Duodenal mucosa (tissue), 2 donors: Measurements from ENCODE around the gene ZNF687.

Source experiments
- H3K27ac ChIP-seq: one replicate; pipeline ENCODE4 v1.7.0; 2013; ENCODE audit warnings: low read depth, low read length
- H3K27me3 ChIP-seq, 2 donors: one replicate each; pipeline ENCODE4 v1.7.0; 2013; ENCODE audit warnings: low read length in 2 of 2, control low read depth in 1 of 2; ENCODE audit not compliant: insufficient read depth in 2 of 2, control insufficient read depth in 1 of 2
- H3K36me3 ChIP-seq, 2 donors: one replicate each; pipeline ENCODE4 v1.7.0; 2013; ENCODE audit warnings: low read length in 2 of 2, control low read depth in 1 of 2; ENCODE audit not compliant: insufficient read depth in 2 of 2, control insufficient read depth in 1 of 2
- H3K4me1 ChIP-seq, 2 donors: one replicate each; pipeline ENCODE4 v1.7.0; 2013; ENCODE audit warnings: low read length in 2 of 2, control low read depth in 1 of 2; ENCODE audit not compliant: insufficient read depth in 2 of 2, control insufficient read depth in 1 of 2
- H3K4me3 ChIP-seq, 2 donors: one replicate each; pipeline ENCODE4 v1.7.0; 2013; ENCODE audit warnings: low read length in 2 of 2, low read depth in 1 of 2
- H3K9ac ChIP-seq, 2 donors: one replicate each; pipeline ENCODE4 v1.7.0; 2013; ENCODE audit warnings: low read length in 2 of 2, low read depth in 1 of 2
- H3K9me3 ChIP-seq, 2 donors: one replicate each; pipeline ENCODE4 v1.7.0; 2013; ENCODE audit warnings: low read length in 2 of 2, control low read depth in 1 of 2; ENCODE audit not compliant: control insufficient read depth in 1 of 2

The ZNF687 gene

DNA sequence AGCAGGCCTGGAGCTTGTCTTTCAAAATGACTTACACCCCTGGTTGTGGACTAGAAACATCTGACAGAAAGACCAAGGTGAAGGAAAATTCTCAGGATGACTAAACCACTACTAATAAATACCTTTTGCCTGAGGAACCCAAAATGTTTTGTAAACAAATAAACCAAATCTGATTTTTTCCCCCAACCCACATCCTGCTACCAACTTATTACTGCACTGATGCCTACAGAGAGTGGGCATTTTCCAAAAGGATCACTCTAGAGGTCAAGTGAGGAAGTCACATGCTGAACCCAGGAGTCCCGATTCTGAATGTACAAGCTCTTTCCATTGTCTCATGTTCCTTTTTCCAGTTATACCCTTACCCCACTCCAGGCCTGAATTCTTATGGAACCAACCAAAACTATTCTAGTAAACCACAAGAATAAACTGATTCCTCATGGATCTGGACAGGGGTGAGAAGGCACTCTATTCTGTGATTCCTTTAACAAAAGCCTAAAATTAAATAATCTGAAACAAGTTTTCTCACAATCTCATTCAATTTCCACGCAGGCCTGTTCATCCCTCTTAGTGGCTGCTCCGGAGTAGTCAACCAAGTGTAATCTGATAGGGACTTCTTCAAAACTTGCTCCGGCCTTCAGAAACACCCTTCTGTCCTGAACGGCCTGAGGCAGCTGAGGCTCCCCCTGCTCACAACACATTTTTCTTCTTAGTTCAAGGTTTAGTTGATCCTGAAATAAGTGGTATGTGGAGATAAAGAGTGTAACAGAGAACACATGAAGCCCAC, 43.7 kb downstream of the ZNF687 start:
- peak overlapping the region; percentile 76 to 85 for H3K4me3 ChIP-seq
- H3K4me1 ChIP-seq: peaks cover 15 to 25% of the 10 kb centered on the region in 2 donors
- peak overlapping the region; percentile 67 to 92 for H3K9ac ChIP-seq
- no peaks in the 10 kb centered on the region for H3K27me3 ChIP-seq
- H3K27ac ChIP-seq: no peak overlapping the region
- H3K36me3 ChIP-seq: peaks cover 10 to 25% of the 10 kb centered on the region in 2 donors
- no peaks in the 10 kb centered on the region for H3K9me3 ChIP-seq

GRCh38 chr1:151326619-151327222, 44.6 kb downstream of the ZNF687 start:
- Histone ChIP-seq H3K9ac (peak overlapping the region; percentile 67 to 92), H3K27ac (peak overlapping the region; percentile 69), H3K4me1 (peaks cover 15 to 25% of the 10 kb centered on the region in 2 donors), H3K36me3 (peaks cover 10 to 22% of the 10 kb centered on the region in 2 donors), H3K27me3 (no peaks in the 10 kb centered on the region), H3K9me3 (no peaks in the 10 kb centered on the region), H3K4me3 (peak overlapping the region; percentile 76 to 85)

DNA sequence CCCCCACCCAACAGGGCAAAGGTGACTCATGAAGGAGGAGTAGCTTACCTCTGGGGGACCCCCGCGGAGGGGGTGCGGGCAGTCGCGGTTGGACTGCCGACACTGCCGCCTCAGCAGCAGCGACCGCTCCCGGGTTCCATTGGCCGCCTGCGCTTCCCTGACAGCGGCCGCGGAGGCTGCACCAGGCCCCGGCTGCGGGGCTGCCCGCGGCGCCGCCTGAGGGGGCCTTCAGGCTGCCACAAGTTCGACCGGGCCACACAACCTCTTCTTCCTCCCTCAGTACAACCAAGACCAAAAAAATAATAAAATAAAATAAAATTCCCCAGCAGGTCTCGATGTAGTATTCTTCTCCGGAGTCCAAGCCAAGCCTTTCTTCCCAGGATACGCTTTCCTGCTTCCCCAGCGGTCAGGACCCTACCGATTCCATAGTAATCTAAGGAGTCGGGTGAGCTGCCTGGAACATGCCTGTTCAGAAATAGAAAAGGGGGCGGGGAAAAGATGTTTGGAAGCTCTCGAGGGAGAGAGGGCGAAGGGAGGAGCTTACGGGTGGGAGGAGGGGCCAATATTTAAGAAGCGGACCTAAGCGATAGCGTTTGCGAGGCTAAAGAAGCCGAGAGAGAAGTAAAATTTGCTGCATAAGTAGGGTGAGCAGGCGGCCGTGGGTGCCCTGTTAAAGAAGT, 45.3 kb downstream of the ZNF687 start, which contains the start of gene PI4KB:
Gene PI4KB (minus strand): TSS at position 194 of the 680 bp plus-strand sequence. CDS start 10,935 bp downstream, outside the sequence.
- H3K4me3 ChIP-seq: peak within 1 kb of the TSS; percentile 76 to 85
- H3K9me3 ChIP-seq: no peaks in the 10 kb centered on the region
- H3K27me3 ChIP-seq: no peaks in the 10 kb centered on the region
- H3K36me3 ChIP-seq: peaks cover 10 to 17% of the 10 kb centered on the region in 2 donors
- peak within 1 kb of the TSS; percentile 67 to 92 for H3K9ac ChIP-seq
- peaks cover 15 to 25% of the 10 kb centered on the region in 2 donors for H3K4me1 ChIP-seq
- peak within 1 kb of the TSS; percentile 69 for H3K27ac ChIP-seq

- H3K27ac ChIP-seq: peak overlapping the region; percentile 62
- H3K9ac ChIP-seq: peak overlapping the region; percentile 67 to 92
- no peaks in the 10 kb centered on the region for H3K27me3 ChIP-seq
- H3K4me3 ChIP-seq: peak overlapping the region; percentile 76 to 85
- peaks cover 15 to 25% of the 10 kb centered on the region in 2 donors for H3K4me1 ChIP-seq
- H3K36me3 ChIP-seq: peaks cover 10 to 16% of the 10 kb centered on the region in 2 donors
- no peaks in the 10 kb centered on the region for H3K9me3 ChIP-seq
Measured at GRCh38 chr1:151327903-151328674, 46.0 kb downstream of the ZNF687 start.

DNA sequence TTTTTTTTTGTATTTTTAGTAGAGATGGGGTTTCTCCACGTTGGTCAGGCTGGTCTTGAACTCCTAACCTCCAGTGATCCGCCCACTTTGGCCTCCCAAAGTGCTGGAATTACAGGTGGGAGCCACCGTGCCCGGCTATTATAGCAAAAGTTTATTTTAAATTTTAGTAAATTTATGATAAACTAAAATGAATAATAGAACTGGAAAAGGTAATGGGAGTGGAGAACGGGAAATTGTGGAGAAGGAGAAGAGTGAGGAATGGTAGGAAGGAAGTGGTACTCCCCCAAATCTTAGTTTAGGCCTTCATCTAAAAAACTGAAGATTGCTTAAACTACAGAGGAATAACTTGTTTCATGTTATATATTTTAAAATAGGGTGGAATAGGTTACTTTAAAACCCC, 52.7 kb downstream of the ZNF687 start:
- Histone ChIP-seq H3K27ac (no peak overlapping the region), H3K4me3 (no peak overlapping the region), H3K27me3 (no peaks in the 10 kb centered on the region), H3K36me3 (no peaks in the 10 kb centered on the region), H3K9me3 (no peaks in the 10 kb centered on the region), H3K9ac (no peak overlapping the region), H3K4me1 (no peaks in the 10 kb centered on the region)

- Histone ChIP-seq H3K9me3 (no peaks in the 10 kb centered on the region), H3K9ac (no peak overlapping the region), H3K36me3 (no peaks in the 10 kb centered on the region), H3K4me1 (peaks cover 0 to 4% of the 10 kb centered on the region in 2 donors), H3K4me3 (no peak overlapping the region), H3K27me3 (no peaks in the 10 kb centered on the region), H3K27ac (no peak overlapping the region)
Measured at GRCh38 chr1:151336556-151336955, 54.5 kb downstream of the ZNF687 start.

GRCh38 chr1:151340870-151341754, 59.0 kb downstream of the ZNF687 start:
- Histone ChIP-seq H3K9me3 (no peaks in the 10 kb centered on the region), H3K9ac (no peak overlapping the region), H3K36me3 (peaks cover 25 to 28% of the 10 kb centered on the region in 2 donors), H3K4me1 (peaks cover 6 to 10% of the 10 kb centered on the region in 2 donors), H3K27ac (no peak overlapping the region), H3K4me3 (no peak overlapping the region), H3K27me3 (no peaks in the 10 kb centered on the region)
